Naive thymus-derived CD8-positive, alpha-beta T cell (primary cell): ENCODE results near the gene SLC44A1. TPM values are rescaled to one million over a fixed set of nuclear protein-coding genes. Genes with fewer than 3 reads are reported as not detected.

Experiments
- ATAC-seq, 2 donors: fragments of 150-1000 bp; cut with Tn5 transposase in 1 of 2; sonication (Bioruptor Pico), chemical (Tn5 transposase) in 1 of 2; 1 replicate in 1 of 2; 2 replicates in 1 of 2; pipeline ENCODE4 v1.10.0; 2021; ENCODE audit warnings: mild to moderate bottlenecking in 2 of 2, moderate library complexity in 2 of 2
- POLR2A ChIA-PET: fragments of 350-600 bp; sonication (Branson Sonifier 250); formaldehyde crosslinking; loops from one replicate; lab custom pipeline; 2021; ENCODE audit warnings: antibody characterized with exemption; lab: Charles Lee
- DNase-seq, 10 donors: peaks; one replicate each; pipeline versions ENCODE4 v3.0.0 to v3.0.0-alpha.2; 2020 to 2022
- H3K27ac Mint-ChIP-seq, 10 donors: one replicate each; pipeline ENCODE4 v1.8.0; 2020 to 2022; ENCODE audit warnings: mild to moderate bottlenecking in 10 of 10, mixed read lengths in 10 of 10, moderate library complexity in 4 of 10, inconsistent platforms in 1 of 10
- H3K27me3 Mint-ChIP-seq, 5 donors: one replicate each; pipeline ENCODE4 v1.8.0; 2021 to 2022; ENCODE audit warnings: mixed read lengths in 5 of 5
- H3K36me3 Mint-ChIP-seq, 3 donors: one replicate each; pipeline ENCODE4 v1.8.0; 2020 to 2022; ENCODE audit warnings: mixed read lengths in 3 of 3, mild to moderate bottlenecking in 2 of 3, inconsistent platforms in 1 of 3
- H3K4me1 Mint-ChIP-seq, 4 donors: one replicate each; pipeline ENCODE4 v1.8.0; 2021 to 2022; ENCODE audit warnings: mixed read lengths in 4 of 4
- H3K4me3 Mint-ChIP-seq, 10 donors: one replicate each; pipeline ENCODE4 v1.8.0; 2020 to 2022; ENCODE audit warnings: mild to moderate bottlenecking in 10 of 10, mixed read lengths in 10 of 10, moderate library complexity in 6 of 10, inconsistent platforms in 1 of 10
- H3K9me3 Mint-ChIP-seq, 9 donors: one replicate each; pipeline ENCODE4 v1.8.0; 2020 to 2022; ENCODE audit warnings: mixed read lengths in 9 of 9, mild to moderate bottlenecking in 3 of 9, inconsistent platforms in 1 of 9, moderate library complexity in 1 of 9
- polyA plus RNA-seq, 3 donors: library from polyadenylated mRNA; unstranded; fragments of 300-500 nt; fragmentation: Illumina TruSeq; gene quantifications; one replicate each; pipeline ENCODE4 v1.2.3, GENCODE V29; 2021
- total RNA-seq, 8 experiments: library from RNA in 2 of 8; stranded (reverse) in 2 of 8; gene quantifications; one replicate each; pipeline ENCODE4 v1.2.3 and lab custom pipeline; 2021 to 2026

The SLC44A1 gene
- total and polyA plus RNA-seq, 5 experiments from 2014 or later, result 8.2 to 16.8 (median 12.2) TPM

GRCh38 chr9:105296445-105296844 is 52.0 kb downstream of the SLC44A1 start:
- no peak overlapping the region for H3K4me3 Mint-ChIP-seq
- peaks cover 7 to 23% (median 18%) of the 10 kb centered on the region in 3 donors for H3K36me3 Mint-ChIP-seq
- no peaks in the 10 kb centered on the region for H3K27me3 Mint-ChIP-seq
- POLR2A ChIA-PET, result no interaction called here
- no peak for DNase-seq
- no peak for ATAC-seq
- peaks cover 7 to 18% (median 9%) of the 10 kb centered on the region in 4 donors for H3K4me1 Mint-ChIP-seq
- H3K27ac Mint-ChIP-seq, result no peak overlapping the region
- H3K9me3 Mint-ChIP-seq, result no peaks in the 10 kb centered on the region

GRCh38 chr9:105296877-105297287 is 52.4 kb downstream of the SLC44A1 start:
- DNase-seq (no peak), ATAC-seq (no peak)
- H3K4me3 Mint-ChIP-seq, result no peak overlapping the region
- H3K27ac Mint-ChIP-seq, result no peak overlapping the region
- no peaks in the 10 kb centered on the region for H3K27me3 Mint-ChIP-seq
- H3K36me3 Mint-ChIP-seq, result peaks cover 7 to 23% (median 18%) of the 10 kb centered on the region in 3 donors
- no peaks in the 10 kb centered on the region for H3K9me3 Mint-ChIP-seq
- peaks cover 7 to 18% (median 9%) of the 10 kb centered on the region in 4 donors for H3K4me1 Mint-ChIP-seq
- POLR2A ChIA-PET, result no interaction called here

GRCh38 chr9:105297442-105298075 is 53.1 kb downstream of the SLC44A1 start:
- peaks cover 7 to 27% (median 18%) of the 10 kb centered on the region in 3 donors for H3K36me3 Mint-ChIP-seq
- H3K9me3 Mint-ChIP-seq, result no peaks in the 10 kb centered on the region
- no peaks in the 10 kb centered on the region for H3K27me3 Mint-ChIP-seq
- no peak overlapping the region for H3K27ac Mint-ChIP-seq
- POLR2A ChIA-PET, result no interaction called here
- DNase-seq (no peak), ATAC-seq (no peak)
- no peak overlapping the region for H3K4me3 Mint-ChIP-seq
- H3K4me1 Mint-ChIP-seq, result peaks cover 7 to 18% (median 9%) of the 10 kb centered on the region in 4 donors

- H3K9me3 Mint-ChIP-seq, result no peaks in the 10 kb centered on the region
- POLR2A ChIA-PET, result no interaction called here
- H3K27me3 Mint-ChIP-seq, result no peaks in the 10 kb centered on the region
- no peak for DNase-seq
- H3K4me3 Mint-ChIP-seq, result no peak overlapping the region
- ATAC-seq, result no peak
- H3K4me1 Mint-ChIP-seq, result peaks cover 4 to 9% (median 7%) of the 10 kb centered on the region in 4 donors
- H3K27ac Mint-ChIP-seq, result no peak overlapping the region
- peaks cover 7 to 33% (median 25%) of the 10 kb centered on the region in 3 donors for H3K36me3 Mint-ChIP-seq
These were observed 54.9 kb downstream of the SLC44A1 start for GRCh38 chr9:105299190-105299854.

- Mint-ChIP-seq H3K9me3 (no peaks in the 10 kb centered on the region), H3K4me3 (no peak overlapping the region), H3K27ac (no peak overlapping the region), H3K27me3 (no peaks in the 10 kb centered on the region), H3K4me1 (peaks cover 0 to 6% (median 3%) of the 10 kb centered on the region in 4 donors), H3K36me3 (peaks cover 7 to 33% (median 28%) of the 10 kb centered on the region in 3 donors)
- DNase-seq (no peak), ATAC-seq (no peak)
- POLR2A ChIA-PET, result no interaction called here
These were observed 58.3 kb downstream of the SLC44A1 start for GRCh38 chr9:105302728-105303127.

- ATAC-seq, result no peak
- no peak overlapping the region for H3K4me3 Mint-ChIP-seq
- H3K36me3 Mint-ChIP-seq, result peaks cover 0 to 24% (median 16%) of the 10 kb centered on the region in 3 donors
- H3K27ac Mint-ChIP-seq, result peak overlapping the region in 1 of 10 donors; percentile 49
- peaks cover 2 to 16% (median 4%) of the 10 kb centered on the region in 4 donors for H3K4me1 Mint-ChIP-seq
- H3K27me3 Mint-ChIP-seq, result no peaks in the 10 kb centered on the region
- DNase-seq, result no peak
- no peaks in the 10 kb centered on the region for H3K9me3 Mint-ChIP-seq
- POLR2A ChIA-PET, result no interaction called here
These were observed 61.4 kb downstream of the SLC44A1 start for GRCh38 chr9:105305856-105306255.

GRCh38 chr9:105306351-105307140 is 62.1 kb downstream of the SLC44A1 start:
- Mint-ChIP-seq H3K27ac (peak overlapping the region in 1 of 10 donors; percentile 49), H3K27me3 (no peaks in the 10 kb centered on the region), H3K36me3 (peaks cover 0 to 19% (median 16%) of the 10 kb centered on the region in 3 donors), H3K9me3 (no peaks in the 10 kb centered on the region), H3K4me1 (peaks cover 2 to 16% (median 4%) of the 10 kb centered on the region in 4 donors), H3K4me3 (no peak overlapping the region)
- ATAC-seq (no peak), DNase-seq (no peak)
- POLR2A ChIA-PET, result interaction anchor here (0.7 kb wide), 1 partner anchor 379 kb away, joined by 6 read pairs; no protein-coding TSS in a partner anchor

GRCh38 chr9:105307591-105308130 is 63.2 kb downstream of the SLC44A1 start:
- POLR2A ChIA-PET, result interaction anchor here (0.7 kb wide), 1 partner anchor 380 kb away, joined by 6 read pairs; no protein-coding TSS in a partner anchor
- peaks cover 0 to 16% (median 14%) of the 10 kb centered on the region in 3 donors for H3K36me3 Mint-ChIP-seq

GRCh38 chr9:105308461-105309341 is 64.2 kb downstream of the SLC44A1 start:
- POLR2A ChIA-PET, result no interaction called here
- Mint-ChIP-seq H3K4me1 (peaks cover 0 to 16% (median 3%) of the 10 kb centered on the region in 4 donors), H3K9me3 (no peaks in the 10 kb centered on the region), H3K27ac (no peak overlapping the region), H3K27me3 (no peaks in the 10 kb centered on the region), H3K4me3 (no peak overlapping the region), H3K36me3 (peaks cover 0 to 9% (median 8%) of the 10 kb centered on the region in 3 donors)
- ATAC-seq, result no peak
- no peak for DNase-seq

More at GRCh38 chr9:105307591-105308130, 63.2 kb downstream of the SLC44A1 start:
- no peaks in the 10 kb centered on the region for H3K27me3 Mint-ChIP-seq
- DNase-seq (no peak), ATAC-seq (no peak)
- H3K4me1 Mint-ChIP-seq, result peaks cover 2 to 16% (median 4%) of the 10 kb centered on the region in 4 donors
- no peak overlapping the region for H3K4me3 Mint-ChIP-seq
- no peaks in the 10 kb centered on the region for H3K9me3 Mint-ChIP-seq
- no peak overlapping the region for H3K27ac Mint-ChIP-seq

- no peak overlapping the region for H3K27ac Mint-ChIP-seq
- no peak overlapping the region for H3K4me3 Mint-ChIP-seq
- DNase-seq (no peak), ATAC-seq (no peak)
- H3K4me1 Mint-ChIP-seq, result peaks cover 0 to 16% (median 3%) of the 10 kb centered on the region in 4 donors
- no peaks in the 10 kb centered on the region for H3K9me3 Mint-ChIP-seq
- POLR2A ChIA-PET, result no interaction called here
- peaks cover 0 to 11% (median 8%) of the 10 kb centered on the region in 3 donors for H3K36me3 Mint-ChIP-seq
- H3K27me3 Mint-ChIP-seq, result no peaks in the 10 kb centered on the region
These were observed 65.1 kb downstream of the SLC44A1 start for GRCh38 chr9:105309531-105309931.

- Mint-ChIP-seq H3K36me3 (peaks cover 0 to 21% (median 6%) of the 10 kb centered on the region in 3 donors), H3K27me3 (no peaks in the 10 kb centered on the region), H3K4me1 (peaks cover 0 to 11% (median 3%) of the 10 kb centered on the region in 4 donors), H3K27ac (no peak overlapping the region), H3K4me3 (no peak overlapping the region), H3K9me3 (no peaks in the 10 kb centered on the region)
- DNase-seq (no peak), ATAC-seq (no peak)
- POLR2A ChIA-PET, result no interaction called here
These were observed 66.9 kb downstream of the SLC44A1 start for GRCh38 chr9:105311306-105311705.
